Right lobe of liver (tissue), 6 donors: ENCODE data around the gene NDUFS6. TPM values are rescaled to one million over a fixed set of nuclear protein-coding genes. Genes with fewer than 3 reads are reported as not detected.

Experiments
- ATAC-seq, 4 donors: fragments of 200-7000 bp; cut with Tn5 transposase; one replicate each; pipeline ENCODE4 v1.9.1; 2020; ENCODE audit warnings: mild to moderate bottlenecking in 4 of 4, moderate library complexity in 4 of 4
- DNase-seq, 3 donors: peaks; one replicate each; pipeline ENCODE4 v3.0.0-alpha.2; 2020
- H3K27ac ChIP-seq, 3 donors: fragments of 200-600 bp; one replicate each; pipeline ENCODE4 v1.8.0; 2022
- H3K27me3 ChIP-seq, 2 donors: fragments of 200-600 bp; one replicate each; pipeline ENCODE4 v1.8.0; 2022
- H3K36me3 ChIP-seq, 4 donors: fragments of 200-600 bp; sonication (generic) in 1 of 4; one replicate each; pipeline versions ENCODE4 v1.5.1 to v1.8.0; 2017 to 2022; ENCODE audit warnings: control low read depth in 1 of 4
- H3K4me1 ChIP-seq, 4 donors: fragments of 200-600 bp; sonication (generic) in 1 of 4; one replicate each; pipeline versions ENCODE4 v1.5.1 to v1.8.0; 2017 to 2022; ENCODE audit warnings: control low read depth in 1 of 4
- H3K4me3 ChIP-seq, 3 donors: fragments of 200-600 bp; one replicate each; pipeline ENCODE4 v1.8.0; 2022
- H3K9me3 ChIP-seq, 4 donors: fragments of 200-600 bp; sonication (generic) in 1 of 4; one replicate each; pipeline versions ENCODE4 v1.5.1 to v1.8.0; 2017 to 2022; ENCODE audit warnings: control low read depth in 1 of 4
- CTCF ChIP-seq, 4 donors: fragments of 200-600 bp in 3 of 4; fragments of 450-650 bp in 1 of 4; IDR thresholded peaks; one replicate each; pipeline versions ENCODE4 v1.5.1 to v1.8.0; 2016 to 2022; ENCODE audit warnings: antibody characterized with exemption in 4 of 4, mild to moderate bottlenecking in 2 of 4
- POLR2A ChIP-seq: fragments of 450-650 bp; IDR thresholded peaks from one replicate; pipeline ENCODE4 v1.6.1; 2017; ENCODE audit warnings: antibody characterized with exemption, mild to moderate bottlenecking
- whole genome bisulfite sequencing: methylation state at CpG from one replicate; pipeline ENCODE4 v1.1.6; 2018; ENCODE audit warnings: low coverage, low lambda C conversion rate; ENCODE audit not compliant: insufficient coverage; ENCODE audit errors: missing lambda C conversion rate; 5-methylcytosine and 5-hydroxymethylcytosine counted together
- intact Hi-C, 2 donors: fragments of 100-400 bp; cut with DNase I; formaldehyde crosslinking; loops; one replicate each; pipeline versions ENCODE4 v1.11.2 to v1.14.1; 2022
- total RNA-seq, 6 experiments: library from RNA; depleted of rRNA in 2 of 6; stranded (reverse); fragments of >200 nt in 2 of 6; fragmentation: NEBNext Ultra II Directional in 3 of 6; extraction: Animal tissue kit (Norgen Biotek cat#: 25700) in 3 of 6; gene quantifications; one replicate each; pipeline versions ENCODE4 v1.1.0 to v1.2.4, GENCODE V29; 2016 to 2023
- donor health status: DM: no; HTN: yes; CAD: no.
- donor health status: DM: no; HTN: no; CAD: no.
- donor health status: DM: no; HTN: no; CAD: no.
- donor health status: DM: no; HTN: yes; CAD: no.
- donor health status: DM: no; HTN: yes; CAD: no.

The NDUFS6 gene
- total RNA-seq, 6 experiments from 2014 or later: 16.5 to 57.5 (median 23.7) TPM

GRCh38 chr5:1783216-1783554, 18.0 kb upstream of the NDUFS6 start:
- no peaks in the 10 kb centered on the region for H3K27me3 ChIP-seq
- WGBS: 62% methylated on average over 11 of the region's 11 CpGs

GRCh38 chr5:1784197-1785050, 16.8 kb upstream of the NDUFS6 start:
- no peaks in the 10 kb centered on the region for H3K27me3 ChIP-seq
- H3K9me3 ChIP-seq: no peaks in the 10 kb centered on the region
- intact Hi-C loops: no loop called here
- no peak for TF ChIP-seq CTCF (IDR thresholded peaks at IDR 0.05)
- TF ChIP-seq POLR2A: no peak
- 67% methylated on average over 11 of the region's 20 CpGs for WGBS
- H3K27ac ChIP-seq: no peak overlapping the region
- H3K4me3 ChIP-seq: no peak overlapping the region
- ATAC-seq: no peak
- peak in 1 of 3 donors; percentile 7 for DNase-seq
- H3K4me1 ChIP-seq: no peaks in the 10 kb centered on the region
- H3K36me3 ChIP-seq: no peaks in the 10 kb centered on the region

More at GRCh38 chr5:1783216-1783554, 18.0 kb upstream of the NDUFS6 start:
- intact Hi-C loops: no loop called here
- no peaks in the 10 kb centered on the region for H3K36me3 ChIP-seq
- H3K27ac ChIP-seq: no peak overlapping the region
- no peaks in the 10 kb centered on the region for H3K9me3 ChIP-seq
- no peak for TF ChIP-seq CTCF (IDR thresholded peaks at IDR 0.05)
- TF ChIP-seq POLR2A: no peak
- H3K4me3 ChIP-seq: no peak overlapping the region
- ATAC-seq (no peak), DNase-seq (peak in 1 of 3 donors; percentile 10)
- no peaks in the 10 kb centered on the region for H3K4me1 ChIP-seq

GRCh38 chr5:1785062-1785461, 16.1 kb upstream of the NDUFS6 start:
- DNase-seq (no peak), ATAC-seq (no peak)
- Histone ChIP-seq H3K4me1 (no peaks in the 10 kb centered on the region), H3K36me3 (no peaks in the 10 kb centered on the region), H3K9me3 (no peaks in the 10 kb centered on the region), H3K27ac (no peak overlapping the region), H3K4me3 (no peak overlapping the region), H3K27me3 (no peaks in the 10 kb centered on the region)
- intact Hi-C loops: no loop called here
- TF ChIP-seq POLR2A: no peak
- TF ChIP-seq CTCF (IDR thresholded peaks at IDR 0.05): no peak
- WGBS: 80% methylated on average over 3 of the region's 8 CpGs

- ATAC-seq: no peak
- H3K9me3 ChIP-seq: no peaks in the 10 kb centered on the region
- intact Hi-C loops: no loop called here
- H3K27me3 ChIP-seq: no peaks in the 10 kb centered on the region
- no peaks in the 10 kb centered on the region for H3K4me1 ChIP-seq
- no peaks in the 10 kb centered on the region for H3K36me3 ChIP-seq
- peak in 1 of 3 donors; percentile 8 for DNase-seq
- H3K4me3 ChIP-seq: no peak overlapping the region
- 90% methylated on average over 4 of the region's 13 CpGs for WGBS
- no peak overlapping the region for H3K27ac ChIP-seq
- no peak for TF ChIP-seq CTCF (IDR thresholded peaks at IDR 0.05)
- no peak for TF ChIP-seq POLR2A
Measured at GRCh38 chr5:1785984-1786383, 15.2 kb upstream of the NDUFS6 start.
